PC-9 (cell line): ENCODE data around the gene MYPN. TPM values are rescaled to one million over a fixed set of nuclear protein-coding genes. Genes with fewer than 3 reads are reported as not detected.

Source experiments
- BruUV-seq: library from RNA; stranded (reverse); fragments of 400-500 nt; replicated peaks from 2 replicates; lab custom pipeline; 2021; lab: Mats Ljungman, UMichigan
- CTCF ChIA-PET: fragments of 300-600 bp; sonication (Branson Sonifier 250); formaldehyde crosslinking; loops from one replicate; lab custom pipeline; 2022; ENCODE audit warnings: antibody characterized with exemption; lab: Charles Lee
- POLR2A ChIA-PET: fragments of 300-600 bp; sonication (Branson Sonifier 250); formaldehyde crosslinking; loops from one replicate; lab custom pipeline; 2022; ENCODE audit warnings: antibody characterized with exemption; ENCODE audit not compliant: unreplicated experiment; lab: Charles Lee
- DNase-seq, 2 experiments: peaks; one replicate each; pipeline versions ENCODE4 v3.0.0 to v3.0.0-alpha.2; 2015 to 2022; ENCODE audit warnings: mixed read lengths in 1 of 2
- H2AFZ ChIP-seq: fragments of 200-600 bp; sonication (generic); 2 replicates; pipeline ENCODE4 v1.8.1; 2017; ENCODE audit warnings: antibody characterized with exemption
- H3F3A ChIP-seq: fragments of 200-600 bp; sonication (generic); 2 replicates; pipeline ENCODE4 v1.8.1; 2017; ENCODE audit warnings: antibody characterized with exemption, mild to moderate bottlenecking, low read depth; ENCODE audit not compliant: insufficient read depth
- H3K27ac ChIP-seq: fragments of 200-600 bp; sonication (generic); 2 replicates; pipeline ENCODE4 v1.6.1; 2016; ENCODE audit warnings: mixed run types
- H3K27me3 ChIP-seq: fragments of 200-600 bp; sonication (generic); 2 replicates; pipeline ENCODE4 v1.6.1; 2016; ENCODE audit warnings: low read depth, mixed run types; ENCODE audit not compliant: insufficient read depth
- H3K36me3 ChIP-seq: fragments of 200-600 bp; sonication (generic); 2 replicates; pipeline ENCODE4 v1.6.1; 2016; ENCODE audit warnings: low read depth, mixed run types
- H3K4me1 ChIP-seq: fragments of 200-600 bp; sonication (generic); replicated peaks from 2 replicates; pipeline ENCODE4 v1.6.1; 2016; ENCODE audit warnings: mixed run types; ENCODE audit not compliant: insufficient read depth
- H3K4me2 ChIP-seq: fragments of 200-600 bp; sonication (generic); 2 replicates; pipeline ENCODE4 v1.6.1; 2017; ENCODE audit warnings: mixed run types
- H3K4me3 ChIP-seq: fragments of 200-600 bp; sonication (generic); 2 replicates; pipeline ENCODE4 v1.6.1; 2016; ENCODE audit warnings: mixed run types
- H3K79me2 ChIP-seq: fragments of 200-600 bp; sonication (generic); 2 replicates; pipeline ENCODE4 v1.6.1; 2017; ENCODE audit warnings: low read depth, mixed run types
- H3K9me2 ChIP-seq: fragments of 200-600 bp; sonication (generic); 2 replicates; pipeline ENCODE4 v1.8.1; 2017; ENCODE audit warnings: mild to moderate bottlenecking; ENCODE audit not compliant: insufficient read depth
- H3K9me3 ChIP-seq: fragments of 200-600 bp; sonication (generic); 2 replicates; pipeline ENCODE4 v1.8.1; 2016; ENCODE audit warnings: low read depth; ENCODE audit not compliant: insufficient read depth
- H4K20me1 ChIP-seq: fragments of 200-600 bp; sonication (generic); 2 replicates; pipeline ENCODE4 v1.8.1; 2017; ENCODE audit not compliant: insufficient read depth
- EZH2 ChIP-seq: fragments of 200-600 bp; sonication (generic); IDR thresholded peaks from 2 replicates; pipeline ENCODE4 v1.8.0; 2017; ENCODE audit warnings: antibody characterized with exemption, low read depth
- intact Hi-C: fragments of 100-400 bp; cut with micrococcal nuclease; formaldehyde crosslinking; loops from one replicate; pipeline ENCODE4 v1.10.0; 2022; ENCODE audit not compliant: unreplicated experiment
- total RNA-seq: library from RNA; stranded (reverse); gene quantifications from 2 replicates; pipeline ENCODE4 v1.2.3, GENCODE V29; 2021
- TF ChIP-seq, protein P1 (sequence below): fragments of 200-600 bp; sonication (generic); conservative IDR thresholded peaks from 2 replicates; pipeline ENCODE4 v1.6.1; 2017; ENCODE audit warnings: mixed run types, antibody characterized with exemption, mild to moderate bottlenecking, moderate library complexity

MYPN gene
- total RNA-seq, 1 experiment from 2014 or later: 3.9 TPM

DNA sequence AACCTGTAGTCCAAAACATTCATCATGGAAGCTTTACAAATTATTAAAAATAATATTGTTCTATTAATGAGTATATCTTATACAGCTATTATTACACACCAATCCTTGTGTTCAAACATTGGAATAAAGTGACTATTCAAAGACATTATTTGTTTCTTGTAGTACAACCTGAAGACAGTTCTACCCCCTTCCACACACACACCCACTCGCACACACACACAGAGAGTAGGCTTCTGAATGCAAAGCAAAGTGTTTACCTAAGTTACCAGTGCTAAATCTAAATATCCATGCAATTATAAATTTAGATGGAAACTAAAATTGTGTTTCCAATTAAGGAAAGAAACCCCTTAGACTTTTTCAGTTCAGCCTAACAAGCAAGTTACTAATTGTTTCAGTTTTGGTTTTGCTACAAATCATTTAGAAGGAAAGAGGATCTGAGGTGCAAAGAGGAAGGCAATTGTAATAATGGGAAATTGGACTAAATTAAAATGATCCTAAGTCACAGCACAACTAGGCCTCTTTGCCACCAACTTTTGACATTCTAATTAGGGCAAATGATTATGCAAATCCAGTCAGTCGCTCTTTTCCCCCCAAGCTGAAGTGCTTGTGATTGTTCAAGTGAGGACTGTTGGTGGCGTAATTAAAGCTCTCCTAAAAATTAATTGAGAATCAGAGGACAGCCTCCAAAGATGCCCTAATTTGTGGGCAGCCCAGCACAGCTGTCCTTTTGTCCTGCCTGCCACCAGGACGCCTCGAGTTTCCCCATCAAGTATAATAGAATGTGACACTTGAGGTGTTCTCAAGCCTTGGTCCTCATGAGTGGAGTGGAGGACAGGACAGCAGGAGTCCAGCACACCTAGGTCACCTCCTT is 142.6 kb downstream of the MYPN start:
- POLR2A ChIA-PET: interaction anchor here (0.7 kb wide), 1 partner anchor 19 kb away, joined by 4 read pairs; no protein-coding TSS in a partner anchor
- Histone ChIP-seq H3K79me2 (no peaks in the 10 kb centered on the region), H3K27ac (no peak overlapping the region), H3K9me3 (no peaks in the 10 kb centered on the region), H3K4me3 (no peak overlapping the region), H4K20me1 (no peaks in the 10 kb centered on the region), H2AFZ (no peak overlapping the region), H3K4me2 (no peak overlapping the region), H3K9me2 (no peaks in the 10 kb centered on the region), H3K36me3 (no peaks in the 10 kb centered on the region), H3F3A (no peaks in the 10 kb centered on the region), H3K27me3 (no peaks in the 10 kb centered on the region), H3K4me1 (no peaks in the 10 kb centered on the region)
- TF ChIP-seq EZH2: no peak
- TF ChIP-seq, protein P1, sequence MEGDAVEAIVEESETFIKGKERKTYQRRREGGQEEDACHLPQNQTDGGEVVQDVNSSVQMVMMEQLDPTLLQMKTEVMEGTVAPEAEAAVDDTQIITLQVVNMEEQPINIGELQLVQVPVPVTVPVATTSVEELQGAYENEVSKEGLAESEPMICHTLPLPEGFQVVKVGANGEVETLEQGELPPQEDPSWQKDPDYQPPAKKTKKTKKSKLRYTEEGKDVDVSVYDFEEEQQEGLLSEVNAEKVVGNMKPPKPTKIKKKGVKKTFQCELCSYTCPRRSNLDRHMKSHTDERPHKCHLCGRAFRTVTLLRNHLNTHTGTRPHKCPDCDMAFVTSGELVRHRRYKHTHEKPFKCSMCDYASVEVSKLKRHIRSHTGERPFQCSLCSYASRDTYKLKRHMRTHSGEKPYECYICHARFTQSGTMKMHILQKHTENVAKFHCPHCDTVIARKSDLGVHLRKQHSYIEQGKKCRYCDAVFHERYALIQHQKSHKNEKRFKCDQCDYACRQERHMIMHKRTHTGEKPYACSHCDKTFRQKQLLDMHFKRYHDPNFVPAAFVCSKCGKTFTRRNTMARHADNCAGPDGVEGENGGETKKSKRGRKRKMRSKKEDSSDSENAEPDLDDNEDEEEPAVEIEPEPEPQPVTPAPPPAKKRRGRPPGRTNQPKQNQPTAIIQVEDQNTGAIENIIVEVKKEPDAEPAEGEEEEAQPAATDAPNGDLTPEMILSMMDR: no peak
- no peak for DNase-seq
- CTCF ChIA-PET: no interaction called here
- intact Hi-C loops: no loop called here
- no TSS peak for BruUV-seq

DNA sequence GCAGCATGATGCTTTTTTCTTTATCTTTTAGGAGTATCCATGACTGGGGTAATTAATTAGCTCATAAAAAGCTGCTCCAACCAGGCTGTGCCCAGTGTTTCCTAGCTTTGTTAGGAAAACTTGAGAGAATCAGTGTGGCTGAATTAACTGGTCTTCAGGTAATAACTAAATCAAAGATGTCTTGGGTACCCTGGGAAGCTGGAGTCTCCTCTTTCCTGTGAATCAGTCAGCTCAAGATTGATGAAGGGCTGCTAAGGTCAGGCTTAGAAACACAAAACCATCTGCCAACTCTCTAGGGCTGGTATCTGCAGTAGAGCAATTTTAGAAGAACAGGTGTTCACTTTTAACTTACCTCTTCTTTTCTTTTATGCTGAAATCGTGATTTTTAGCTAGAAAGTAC is 144.1 kb downstream of the MYPN start:
- intact Hi-C loops: no loop called here
- Histone ChIP-seq H4K20me1 (no peaks in the 10 kb centered on the region), H2AFZ (no peak overlapping the region), H3K36me3 (no peaks in the 10 kb centered on the region), H3K4me2 (no peak overlapping the region), H3K79me2 (no peaks in the 10 kb centered on the region), H3K4me1 (no peaks in the 10 kb centered on the region), H3K27ac (no peak overlapping the region), H3K9me3 (no peaks in the 10 kb centered on the region), H3K27me3 (no peaks in the 10 kb centered on the region), H3F3A (no peaks in the 10 kb centered on the region), H3K4me3 (no peak overlapping the region), H3K9me2 (no peaks in the 10 kb centered on the region)
- no TSS peak for BruUV-seq
- POLR2A ChIA-PET: no interaction called here
- TF ChIP-seq, protein P1: no peak
- no peak for TF ChIP-seq EZH2
- no peak for DNase-seq
- CTCF ChIA-PET: no interaction called here

DNA sequence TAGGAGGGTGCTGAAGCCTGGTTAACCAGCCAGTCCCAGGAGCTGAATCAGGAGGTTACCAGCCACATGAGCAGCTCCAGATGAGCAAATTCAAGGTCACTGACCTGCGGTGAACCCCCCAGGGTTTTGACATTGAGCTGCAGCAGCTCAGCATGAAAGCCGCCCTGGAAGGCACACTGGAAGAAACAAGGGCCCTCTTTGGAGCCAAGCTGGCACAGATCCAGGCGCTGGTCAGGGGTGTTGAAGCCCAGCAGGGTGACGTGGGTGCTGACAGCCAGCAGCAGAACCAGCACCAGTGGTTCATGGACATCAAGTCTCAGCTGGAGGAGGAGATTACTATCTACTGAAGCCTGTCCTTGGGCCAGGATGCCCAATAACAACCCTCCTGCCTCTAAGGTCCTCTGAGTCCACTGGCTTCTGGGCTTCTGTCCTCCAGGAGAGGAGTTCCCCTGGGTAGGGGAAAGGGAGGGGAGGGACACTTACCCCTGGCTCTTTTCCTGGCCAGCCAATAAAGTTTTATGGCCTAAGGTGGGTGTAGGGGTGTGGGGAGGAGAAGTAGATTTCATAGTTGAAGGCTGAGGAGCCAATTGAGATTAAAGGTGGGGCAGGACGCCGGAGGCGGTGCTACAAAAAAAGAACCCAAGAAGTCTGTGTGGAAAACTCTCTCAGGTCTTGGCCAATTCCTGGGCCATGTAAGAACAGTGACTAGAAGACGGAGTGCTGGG is 152.0 kb downstream of the MYPN start:
- CTCF ChIA-PET: no interaction called here
- POLR2A ChIA-PET: no interaction called here

More for the DNA sequence above, 152.0 kb downstream of the MYPN start:
- Histone ChIP-seq H3K79me2 (no peaks in the 10 kb centered on the region), H4K20me1 (no peaks in the 10 kb centered on the region), H3K4me1 (no peaks in the 10 kb centered on the region), H2AFZ (no peak overlapping the region), H3K27ac (no peak overlapping the region), H3K9me2 (no peaks in the 10 kb centered on the region), H3K27me3 (no peaks in the 10 kb centered on the region), H3K36me3 (no peaks in the 10 kb centered on the region), H3K4me2 (no peak overlapping the region), H3K4me3 (no peak overlapping the region), H3K9me3 (no peaks in the 10 kb centered on the region), H3F3A (no peaks in the 10 kb centered on the region)
- no peak for DNase-seq
- intact Hi-C loops: no loop called here
- no TSS peak for BruUV-seq
- TF ChIP-seq EZH2: no peak
- TF ChIP-seq, protein P1: no peak

Other genes with a start within 250 kb of the MYPN start
- gene SIRT1, start 224.8 kb upstream of the MYPN start, total RNA-seq: 15.8 and 17.2 TPM in 2 replicates
- gene HERC4, start 34.2 kb upstream of the MYPN start, total RNA-seq: 115 and 116 TPM in 2 replicates
- not detected in 2 replicates for gene ATOH7, start 122.6 kb downstream of the MYPN start, total RNA-seq
- gene HNRNPH3, start 222.6 kb downstream of the MYPN start, total RNA-seq: 161 and 175 TPM in 2 replicates
- gene PBLD, start 223.4 kb downstream of the MYPN start, total RNA-seq: 9.3 and 11.7 TPM in 2 replicates